IMR-90 (cell line): ENCODE measurements around the gene STAG1.

Source experiments
- ELK1 ChIP-seq: fragments of 150-350 bp; IDR thresholded peaks from 2 replicates; pipeline ENCODE4 v1.6.1; 2016; ENCODE audit warnings: low read depth, mild to moderate bottlenecking, low read length, moderate library complexity, borderline replicate concordance
- MXI1 ChIP-seq: IDR thresholded peaks from 2 replicates; pipeline ENCODE4 v1.6.1; 2012; ENCODE audit warnings: low read depth, mild to moderate bottlenecking, low read length, moderate library complexity, borderline replicate concordance
- POLR2A ChIP-seq: IDR thresholded peaks from 2 replicates; pipeline ENCODE4 v1.6.1; 2012; ENCODE audit warnings: mild to moderate bottlenecking, low read depth, low read length
- TF ChIP-seq, protein P1 (sequence below): conservative IDR thresholded peaks from 2 replicates; pipeline ENCODE4 v1.5.1; 2012; ENCODE audit warnings: mild to moderate bottlenecking, low read depth, low read length, improper control_type of control experiment

GRCh38 chr3:136741063-136741462 is 11.1 kb downstream of the STAG1 start:
- TF ChIP-seq, protein P1, sequence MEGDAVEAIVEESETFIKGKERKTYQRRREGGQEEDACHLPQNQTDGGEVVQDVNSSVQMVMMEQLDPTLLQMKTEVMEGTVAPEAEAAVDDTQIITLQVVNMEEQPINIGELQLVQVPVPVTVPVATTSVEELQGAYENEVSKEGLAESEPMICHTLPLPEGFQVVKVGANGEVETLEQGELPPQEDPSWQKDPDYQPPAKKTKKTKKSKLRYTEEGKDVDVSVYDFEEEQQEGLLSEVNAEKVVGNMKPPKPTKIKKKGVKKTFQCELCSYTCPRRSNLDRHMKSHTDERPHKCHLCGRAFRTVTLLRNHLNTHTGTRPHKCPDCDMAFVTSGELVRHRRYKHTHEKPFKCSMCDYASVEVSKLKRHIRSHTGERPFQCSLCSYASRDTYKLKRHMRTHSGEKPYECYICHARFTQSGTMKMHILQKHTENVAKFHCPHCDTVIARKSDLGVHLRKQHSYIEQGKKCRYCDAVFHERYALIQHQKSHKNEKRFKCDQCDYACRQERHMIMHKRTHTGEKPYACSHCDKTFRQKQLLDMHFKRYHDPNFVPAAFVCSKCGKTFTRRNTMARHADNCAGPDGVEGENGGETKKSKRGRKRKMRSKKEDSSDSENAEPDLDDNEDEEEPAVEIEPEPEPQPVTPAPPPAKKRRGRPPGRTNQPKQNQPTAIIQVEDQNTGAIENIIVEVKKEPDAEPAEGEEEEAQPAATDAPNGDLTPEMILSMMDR = no peak
- no peak for TF ChIP-seq MXI1
- no peak for TF ChIP-seq POLR2A
- TF ChIP-seq ELK1 = no peak
